Activated CD8-positive, alpha-beta T cell treated with anti-CD3 and anti-CD28 coated beads for 36 hours (primary cell): ENCODE measurements around the gene HMGA1. TPM values are rescaled to one million over a fixed set of nuclear protein-coding genes. Genes with fewer than 3 reads are reported as not detected.
A peak's percentile ranks its signal among the peaks of the same experiment; 100 is the strongest.

Experiments used
- ATAC-seq: fragments of 200-7000 bp; cut with Tn5 transposase; one replicate; pipeline ENCODE4 v1.10.0; 2021; ENCODE audit warnings: mild to moderate bottlenecking, moderate library complexity
- CTCF ChIA-PET: fragments of 350-600 bp; sonication (Branson Sonifier 250); formaldehyde crosslinking; loops from one replicate; lab custom pipeline; 2021; ENCODE audit warnings: antibody characterized with exemption; lab: Charles Lee
- POLR2A ChIA-PET: fragments of 350-600 bp; sonication (Branson Sonifier 250); formaldehyde crosslinking; loops from one replicate; lab custom pipeline; 2021; ENCODE audit warnings: antibody characterized with exemption; lab: Charles Lee
- DNase-seq: peaks from one replicate; pipeline ENCODE4 v3.0.0-alpha.2; 2020
- H3K27ac Mint-ChIP-seq: one replicate; pipeline ENCODE4 v1.8.0; 2021; ENCODE audit warnings: mild to moderate bottlenecking, mixed read lengths
- H3K27me3 Mint-ChIP-seq: one replicate; pipeline ENCODE4 v1.8.0; 2021; ENCODE audit warnings: mixed read lengths
- H3K36me3 Mint-ChIP-seq: one replicate; pipeline ENCODE4 v1.8.0; 2021; ENCODE audit warnings: low read depth, mixed read lengths
- H3K4me1 Mint-ChIP-seq: one replicate; pipeline ENCODE4 v1.8.0; 2021; ENCODE audit warnings: low read depth, mixed read lengths
- H3K4me3 Mint-ChIP-seq: one replicate; pipeline ENCODE4 v1.8.0; 2021; ENCODE audit warnings: mild to moderate bottlenecking, moderate library complexity, mixed read lengths
- H3K9me3 Mint-ChIP-seq: one replicate; pipeline ENCODE4 v1.8.0; 2021; ENCODE audit warnings: mixed read lengths
- CTCF ChIP-seq: fragments of 200-600 bp; IDR thresholded peaks from one replicate; pipeline ENCODE4 v1.8.0; 2022; ENCODE audit warnings: antibody characterized with exemption, mild to moderate bottlenecking
- intact Hi-C: fragments of 100-400 bp; cut with micrococcal nuclease; formaldehyde crosslinking; loops from one replicate; pipeline ENCODE4 v1.10.0; 2022
- total RNA-seq, 2 experiments: library from RNA; stranded (reverse); gene quantifications; one replicate each; pipeline ENCODE4 v1.2.3, GENCODE V29; 2021

Gene HMGA1
- total RNA-seq, 2 experiments from 2014 or later, result 683 to 709 TPM

GRCh38 chr6:34272013-34272926 lies 35.6 kb downstream of the HMGA1 start:
- POLR2A ChIA-PET, result no interaction called here
- no peak for ATAC-seq
- no peaks in the 10 kb centered on the region for H3K36me3 Mint-ChIP-seq

DNA sequence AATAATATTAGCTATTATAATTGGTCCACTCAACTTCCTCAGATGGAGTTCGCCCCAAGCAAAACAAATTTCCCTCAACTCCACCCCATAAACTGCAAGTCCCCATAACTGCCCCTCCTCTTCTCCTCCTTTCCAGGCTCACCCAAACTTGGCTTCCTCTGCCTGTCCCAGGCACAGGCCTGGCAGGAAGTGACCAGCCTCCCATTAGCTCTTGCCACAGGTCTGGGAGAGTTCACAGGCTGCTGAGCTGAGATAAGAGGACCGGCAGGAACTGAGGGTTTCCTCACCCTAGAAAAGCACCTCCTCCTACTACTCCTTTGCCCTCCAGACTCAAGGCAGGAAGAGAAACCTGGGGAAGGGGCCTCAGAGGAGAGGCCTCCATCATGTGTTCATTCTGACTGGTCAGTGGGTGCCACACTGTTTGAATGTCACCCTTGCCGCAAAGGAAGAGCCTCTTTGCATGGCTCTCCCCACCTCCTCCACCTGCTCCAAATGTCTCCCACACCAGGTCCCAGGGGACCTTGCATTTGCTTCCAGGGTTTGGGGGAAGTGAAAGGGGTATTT lies 36.7 kb downstream of the HMGA1 start:
- Mint-ChIP-seq H3K27me3 (no peaks in the 10 kb centered on the region), H3K4me3 (no peak overlapping the region), H3K36me3 (no peaks in the 10 kb centered on the region), H3K4me1 (peaks cover 11% of the 10 kb centered on the region), H3K9me3 (no peaks in the 10 kb centered on the region), H3K27ac (no peak overlapping the region)
- DNase-seq, result no peak
- ChIA-PET POLR2A (no interaction called here), CTCF (no interaction called here)
- TF ChIP-seq CTCF, result no peak
- ATAC-seq, result no peak
- intact Hi-C loops, result no loop called here

More at GRCh38 chr6:34272013-34272926, 35.6 kb downstream of the HMGA1 start:
- Mint-ChIP-seq H3K9me3 (no peaks in the 10 kb centered on the region), H3K27ac (no peak overlapping the region), H3K4me1 (peaks cover 11% of the 10 kb centered on the region), H3K27me3 (no peaks in the 10 kb centered on the region), H3K4me3 (no peak overlapping the region)
- DNase-seq, result no peak
- TF ChIP-seq CTCF, result no peak
- CTCF ChIA-PET, result interaction anchor here (0.8 to 1.9 kb wide), 2 partner anchors 76 to 110 kb away, joined by 3 to 4 read pairs; no protein-coding TSS in a partner anchor
- intact Hi-C loops, result no loop called here

GRCh38 chr6:34274129-34274528 lies 37.5 kb downstream of the HMGA1 start:
- peaks cover 11% of the 10 kb centered on the region for H3K4me1 Mint-ChIP-seq
- H3K27ac Mint-ChIP-seq, result no peak overlapping the region
- ChIA-PET CTCF (no interaction called here), POLR2A (no interaction called here)
- H3K36me3 Mint-ChIP-seq, result peaks cover 4% of the 10 kb centered on the region
- no peak for TF ChIP-seq CTCF
- no peak overlapping the region for H3K4me3 Mint-ChIP-seq
- no peak for DNase-seq
- intact Hi-C loops, result no loop called here
- H3K9me3 Mint-ChIP-seq, result no peaks in the 10 kb centered on the region
- H3K27me3 Mint-ChIP-seq, result no peaks in the 10 kb centered on the region
- no peak for ATAC-seq

GRCh38 chr6:34275128-34275804 lies 38.6 kb downstream of the HMGA1 start:
- TF ChIP-seq CTCF, result no peak
- Mint-ChIP-seq H3K27ac (no peak overlapping the region), H3K36me3 (peaks cover 10% of the 10 kb centered on the region), H3K4me3 (no peak overlapping the region), H3K9me3 (no peaks in the 10 kb centered on the region), H3K4me1 (peaks cover 6% of the 10 kb centered on the region), H3K27me3 (no peaks in the 10 kb centered on the region)
- ATAC-seq (peak; percentile 55), DNase-seq (peak; percentile 10)
- intact Hi-C loops, result no loop called here
- ChIA-PET POLR2A (no interaction called here), CTCF (no interaction called here)
